Stimulated activated memory B cell treated with anti-CD40 and anti-IgM and Interleukin-4, amounts not matched to agents 10 μg/mL and 1 μg/mL and 100 μg/mL, for 72 hours (primary cell): ENCODE results near the gene PFN4.
A peak's percentile ranks its signal among the peaks of the same experiment; 100 is the strongest.
"Not testable (repeated sequence)": the region's sequence is repeated elsewhere in the genome, so short reads cannot be mapped to it uniquely, and the experiment has no call there.

Experiments used
- ATAC-seq: fragments of 150-1000 bp; cut with Tn5 transposase; 2 replicates; pipeline ENCODE4 v1.10.0; 2021
- H3K27ac Mint-ChIP-seq: one replicate; pipeline ENCODE4 v1.8.0; 2022; ENCODE audit warnings: mild to moderate bottlenecking, mixed read lengths
- H3K27me3 Mint-ChIP-seq: one replicate; pipeline ENCODE4 v1.8.0; 2022; ENCODE audit warnings: mixed read lengths
- H3K36me3 Mint-ChIP-seq: one replicate; pipeline ENCODE4 v1.8.0; 2022; ENCODE audit warnings: mixed read lengths
- H3K4me1 Mint-ChIP-seq: one replicate; pipeline ENCODE4 v1.8.0; 2022; ENCODE audit warnings: mixed read lengths
- H3K4me3 Mint-ChIP-seq: one replicate; pipeline ENCODE4 v1.8.0; 2022; ENCODE audit warnings: mild to moderate bottlenecking, moderate library complexity, mixed read lengths
- H3K9me3 Mint-ChIP-seq: one replicate; pipeline ENCODE4 v1.8.0; 2022; ENCODE audit warnings: mixed read lengths

The PFN4 gene, protein sequence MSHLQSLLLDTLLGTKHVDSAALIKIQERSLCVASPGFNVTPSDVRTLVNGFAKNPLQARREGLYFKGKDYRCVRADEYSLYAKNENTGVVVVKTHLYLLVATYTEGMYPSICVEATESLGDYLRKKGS

DNA sequence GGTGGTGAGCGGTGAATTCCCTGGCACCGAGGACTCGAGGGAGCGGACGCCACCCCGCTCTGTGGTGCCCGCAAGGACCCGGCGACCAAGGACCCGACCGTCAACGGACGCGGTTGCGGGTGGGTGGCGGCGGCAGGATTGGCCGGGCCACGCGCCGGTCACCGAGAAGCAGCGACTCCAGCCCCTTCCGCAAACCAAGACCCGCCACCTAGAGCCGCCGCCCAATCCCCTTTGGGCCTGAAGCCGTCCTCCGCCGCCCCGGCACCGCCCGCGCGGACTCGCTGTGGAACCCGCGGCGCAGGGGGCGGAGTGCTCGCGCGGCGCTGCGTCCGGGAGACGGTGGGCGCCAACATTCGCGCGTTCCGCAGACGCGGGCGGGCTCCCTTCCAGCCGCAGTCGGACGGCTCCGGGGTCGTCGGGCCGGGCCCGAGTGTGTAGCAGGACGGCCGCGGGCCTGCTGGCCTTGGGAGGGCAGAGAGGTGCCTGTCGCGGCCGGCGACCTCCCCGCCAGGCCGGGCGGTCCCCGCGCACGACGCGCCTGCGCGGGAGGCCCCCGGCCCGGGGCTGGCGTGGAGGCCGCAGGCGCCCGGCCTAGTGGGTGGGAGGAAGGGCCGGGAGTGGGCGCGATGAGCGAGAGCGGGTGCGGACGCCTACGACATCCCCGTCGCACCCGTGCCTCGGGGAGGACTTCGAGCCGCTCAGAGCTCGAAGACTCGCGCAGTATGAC, at the start of gene PFN4, which contains the start of gene FAM228B:
TSS of gene PFN4 (minus strand) at position 140 of the 727 bp plus-strand sequence. CDS start 799 bp downstream, outside the sequence.
TSS of gene FAM228B (plus strand) at position 275 of the 727 bp plus-strand sequence. CDS start 893 bp downstream, outside the sequence.
- H3K4me1 Mint-ChIP-seq: peaks cover 27% of the 10 kb centered on the region
- no peaks in the 10 kb centered on the region for H3K27me3 Mint-ChIP-seq
- peak within 1 kb of the TSS; percentile 87 for H3K27ac Mint-ChIP-seq
- ATAC-seq: peak; percentile 98
- H3K36me3 Mint-ChIP-seq: peaks cover 6% of the 10 kb centered on the region
- H3K9me3 Mint-ChIP-seq: no peaks in the 10 kb centered on the region
- H3K4me3 Mint-ChIP-seq: peak within 1 kb of the TSS; percentile 86

DNA sequence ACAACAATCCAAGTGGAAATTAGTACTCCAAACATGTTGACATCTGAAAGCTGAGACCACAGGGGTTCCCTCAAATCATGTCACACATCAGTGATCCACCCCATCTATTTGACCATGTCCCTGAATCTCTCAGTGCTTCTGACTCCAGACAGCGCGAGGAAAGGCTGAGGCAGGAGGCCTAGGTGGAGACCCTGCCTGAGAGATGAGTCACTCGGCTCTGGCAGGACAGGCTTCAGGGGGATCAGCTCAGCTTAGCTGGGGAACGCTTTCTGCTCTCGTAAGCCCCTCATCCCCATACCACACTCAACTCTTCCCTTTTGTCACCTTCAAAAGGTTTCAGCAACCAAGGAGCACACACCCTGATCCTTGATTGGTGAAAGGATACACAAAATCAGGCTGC, 45.9 kb upstream of the PFN4 start:
- H3K4me1 Mint-ChIP-seq: peaks cover 15% of the 10 kb centered on the region
- peaks cover 13% of the 10 kb centered on the region for H3K36me3 Mint-ChIP-seq
- no peak overlapping the region for H3K4me3 Mint-ChIP-seq
- H3K27ac Mint-ChIP-seq: no peak overlapping the region
- peaks cover 2% of the 10 kb centered on the region for H3K9me3 Mint-ChIP-seq
- H3K27me3 Mint-ChIP-seq: peaks cover 6% of the 10 kb centered on the region
- ATAC-seq: no peak

DNA sequence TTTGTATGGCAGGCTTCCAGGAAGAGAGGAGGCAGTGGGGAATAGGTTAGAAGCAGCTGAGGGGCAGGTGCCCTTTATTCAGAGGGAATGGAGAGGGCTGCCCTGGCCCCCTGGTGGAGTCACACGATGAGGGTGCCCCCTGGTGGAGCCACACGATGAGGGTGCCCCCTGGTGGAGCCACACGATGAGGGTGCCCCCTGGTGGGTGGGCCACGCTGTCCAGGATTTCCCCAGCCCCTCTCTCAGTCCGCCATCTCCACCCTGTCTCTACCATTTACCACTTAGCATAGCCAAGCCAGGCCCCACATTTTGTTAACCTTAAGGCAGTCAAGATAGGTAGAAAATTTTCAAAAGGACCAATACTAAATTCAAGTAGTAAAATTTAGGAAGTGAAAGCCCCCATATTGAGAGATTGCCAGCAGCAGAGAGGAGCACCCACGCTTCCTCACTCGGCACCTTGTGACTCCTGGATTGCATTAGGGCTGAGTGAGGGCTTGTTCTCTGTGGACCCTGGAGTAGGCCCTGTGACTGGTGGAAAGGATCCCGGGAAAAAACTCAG, 41.4 kb upstream of the PFN4 start:
- Mint-ChIP-seq H3K36me3 (peaks cover 25% of the 10 kb centered on the region), H3K27me3 (no peaks in the 10 kb centered on the region), H3K9me3 (no peaks in the 10 kb centered on the region), H3K27ac (peak overlapping the region; percentile 74), H3K4me3 (peak overlapping the region; percentile 56), H3K4me1 (peaks cover 17% of the 10 kb centered on the region)
- peak; percentile 88 for ATAC-seq

DNA sequence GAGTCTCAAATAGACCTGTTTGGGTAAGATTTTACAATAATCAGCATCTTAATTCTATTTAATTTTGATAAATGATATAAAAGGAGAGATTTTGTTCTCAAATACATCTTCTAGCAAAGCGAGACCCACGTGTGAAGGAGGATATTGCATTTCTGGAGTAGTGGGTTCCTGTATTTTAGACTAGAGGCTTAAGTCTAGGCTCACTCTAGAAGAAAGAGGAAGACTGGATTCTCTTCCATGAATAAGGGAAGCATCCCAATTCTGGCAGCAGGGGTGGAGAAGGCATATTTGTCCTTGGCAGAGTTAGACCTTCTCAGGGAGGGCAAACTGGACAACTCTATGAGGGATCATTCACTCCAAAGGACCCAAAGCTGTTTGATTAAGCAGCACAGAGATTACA, 40.5 kb upstream of the PFN4 start:
- H3K4me3 Mint-ChIP-seq: no peak overlapping the region
- H3K27ac Mint-ChIP-seq: no peak overlapping the region
- H3K9me3 Mint-ChIP-seq: no peaks in the 10 kb centered on the region
- peaks cover 26% of the 10 kb centered on the region for H3K36me3 Mint-ChIP-seq
- H3K4me1 Mint-ChIP-seq: peaks cover 17% of the 10 kb centered on the region
- no peaks in the 10 kb centered on the region for H3K27me3 Mint-ChIP-seq
- ATAC-seq: no peak

DNA sequence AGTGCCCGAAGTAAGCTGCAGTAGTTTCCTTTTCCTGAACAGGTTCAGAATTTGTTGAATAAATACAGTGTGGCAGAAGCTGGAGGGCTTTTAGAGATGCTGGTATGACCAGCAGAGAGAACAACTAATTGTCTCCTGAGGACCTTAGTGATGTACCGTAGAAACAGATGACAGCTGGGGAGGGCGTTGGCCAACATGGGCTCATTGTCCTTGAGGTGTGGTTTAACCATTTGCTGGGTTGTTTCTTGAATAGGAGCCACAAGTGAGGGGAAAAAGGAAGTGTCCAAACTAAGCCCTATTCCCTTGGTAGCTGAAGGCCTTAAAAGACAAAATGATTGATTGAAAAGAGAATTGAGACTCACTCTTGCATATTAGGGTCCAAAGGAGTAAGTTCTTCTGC, 40.1 kb upstream of the PFN4 start:
- peaks cover 25% of the 10 kb centered on the region for H3K36me3 Mint-ChIP-seq
- no peaks in the 10 kb centered on the region for H3K9me3 Mint-ChIP-seq
- no peaks in the 10 kb centered on the region for H3K27me3 Mint-ChIP-seq
- no peak overlapping the region for H3K4me3 Mint-ChIP-seq
- H3K27ac Mint-ChIP-seq: no peak overlapping the region
- ATAC-seq: no peak
- H3K4me1 Mint-ChIP-seq: peaks cover 17% of the 10 kb centered on the region

DNA sequence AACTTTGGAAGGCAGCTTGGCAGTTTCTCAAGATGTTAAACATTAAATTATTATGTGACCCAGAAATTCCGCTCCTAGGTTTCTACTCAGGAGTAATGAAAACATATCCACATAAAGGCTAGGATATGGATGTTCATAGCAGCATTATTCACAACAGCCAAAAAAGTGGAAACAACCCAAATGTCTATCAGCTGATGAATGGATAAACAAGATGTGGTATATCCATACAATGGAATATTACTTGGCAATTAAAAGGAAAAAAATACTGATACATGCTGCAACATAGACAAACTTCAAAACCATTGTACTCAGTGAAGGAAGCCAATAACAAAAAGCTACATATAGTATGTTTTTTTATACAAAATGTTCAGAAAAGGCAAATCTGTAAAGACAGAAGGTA, 39.4 kb upstream of the PFN4 start:
- no peak for ATAC-seq
- no peaks in the 10 kb centered on the region for H3K9me3 Mint-ChIP-seq
- H3K27ac Mint-ChIP-seq: no peak overlapping the region
- H3K27me3 Mint-ChIP-seq: no peaks in the 10 kb centered on the region
- H3K4me1 Mint-ChIP-seq: peaks cover 17% of the 10 kb centered on the region
- peaks cover 25% of the 10 kb centered on the region for H3K36me3 Mint-ChIP-seq
- H3K4me3 Mint-ChIP-seq: no peak overlapping the region

DNA sequence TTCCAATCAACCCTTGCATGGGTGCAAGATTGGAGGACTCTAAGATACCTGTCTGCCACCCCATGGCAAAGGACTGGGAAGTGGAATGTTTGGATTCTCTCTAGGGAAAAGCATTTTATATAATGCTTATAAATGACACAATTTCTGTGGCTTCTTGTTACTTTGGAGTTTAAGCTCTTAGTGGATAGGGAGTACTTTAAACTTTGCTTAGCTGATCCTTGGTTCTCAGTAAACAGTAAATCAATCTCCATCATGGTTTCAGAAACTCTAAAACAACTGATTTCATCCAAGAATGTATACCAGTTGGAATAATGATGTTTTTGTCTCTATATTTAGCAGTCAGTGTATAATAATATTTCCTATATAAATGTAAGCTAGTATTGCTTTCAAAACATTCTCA, 37.6 kb upstream of the PFN4 start:
- Mint-ChIP-seq H3K4me1 (peaks cover 17% of the 10 kb centered on the region), H3K4me3 (no peak overlapping the region)

DNA sequence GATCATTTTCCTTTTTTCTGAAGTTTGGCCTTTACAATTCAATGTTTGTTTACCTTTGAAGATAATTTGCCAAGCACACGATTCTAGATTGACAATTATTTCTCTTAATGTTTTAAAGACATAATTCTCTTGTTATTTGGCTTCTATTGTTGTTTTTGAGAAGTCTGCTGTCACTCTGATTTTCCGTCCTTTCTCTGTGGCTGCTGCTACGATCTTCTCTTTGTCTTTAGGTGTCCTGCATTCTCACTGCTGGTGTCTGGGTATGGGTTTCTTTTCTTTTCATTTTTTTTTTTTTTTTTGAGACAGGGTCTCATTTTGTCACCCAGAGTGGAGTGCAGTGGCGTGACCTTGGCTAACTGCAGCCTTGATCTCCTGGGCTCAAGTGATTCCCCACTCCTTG, 36.6 kb upstream of the PFN4 start:
- H3K36me3 Mint-ChIP-seq: peaks cover 32% of the 10 kb centered on the region
- H3K4me3 Mint-ChIP-seq: no peak overlapping the region
- H3K4me1 Mint-ChIP-seq: peaks cover 8% of the 10 kb centered on the region
- H3K27me3 Mint-ChIP-seq: no peaks in the 10 kb centered on the region
- no peak overlapping the region for H3K27ac Mint-ChIP-seq
- no peaks in the 10 kb centered on the region for H3K9me3 Mint-ChIP-seq
- ATAC-seq: no peak

More for the DNA sequence above, 37.6 kb upstream of the PFN4 start:
- H3K27ac Mint-ChIP-seq: no peak overlapping the region
- H3K27me3 Mint-ChIP-seq: no peaks in the 10 kb centered on the region
- no peaks in the 10 kb centered on the region for H3K9me3 Mint-ChIP-seq
- no peak for ATAC-seq
- peaks cover 32% of the 10 kb centered on the region for H3K36me3 Mint-ChIP-seq

DNA sequence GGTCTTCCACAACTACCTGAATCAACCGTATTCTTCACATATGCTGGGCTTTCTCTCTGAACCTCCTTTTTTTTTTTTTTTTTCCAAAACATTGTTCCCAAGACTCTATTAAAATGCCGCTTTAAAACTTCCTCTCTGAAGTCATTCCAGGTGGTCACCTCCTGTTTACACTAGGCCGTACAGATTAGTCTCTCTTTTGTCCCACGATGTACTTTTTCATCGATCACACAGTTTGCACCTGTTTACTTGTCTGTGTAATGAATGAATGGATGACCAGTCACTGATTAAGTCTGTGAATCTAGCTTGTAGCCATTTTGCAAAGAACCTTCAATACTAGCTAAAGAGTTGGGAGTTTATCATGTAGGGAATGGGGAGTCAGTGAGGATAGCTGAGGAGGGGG, 35.0 kb upstream of the PFN4 start:
- Mint-ChIP-seq H3K36me3 (peaks cover 41% of the 10 kb centered on the region), H3K27me3 (no peaks in the 10 kb centered on the region), H3K9me3 (no peaks in the 10 kb centered on the region), H3K4me3 (no peak overlapping the region), H3K4me1 (no peaks in the 10 kb centered on the region), H3K27ac (no peak overlapping the region)
- no peak for ATAC-seq

DNA sequence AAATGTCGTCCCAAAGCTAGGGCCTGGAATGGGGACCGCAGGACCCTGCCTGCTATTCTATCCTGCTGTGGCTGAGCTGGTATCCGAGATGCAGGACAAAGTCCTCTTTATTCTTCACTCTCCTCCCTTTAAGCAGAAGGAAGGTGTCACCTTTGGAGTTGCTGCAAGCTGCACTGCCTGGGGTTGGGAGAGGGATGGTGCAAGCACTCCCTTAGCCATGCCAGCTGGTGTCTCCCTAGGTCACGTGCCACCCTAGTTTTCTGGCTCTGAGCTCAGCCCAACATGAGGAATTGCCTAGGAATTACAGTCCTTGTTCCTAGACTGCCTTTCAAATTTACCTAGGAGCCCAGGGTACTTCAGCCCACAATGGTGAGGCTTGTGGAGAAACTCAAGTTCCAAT, 30.3 kb upstream of the PFN4 start:
- ATAC-seq: no peak
- Mint-ChIP-seq H3K36me3 (peaks cover 57% of the 10 kb centered on the region), H3K27me3 (no peaks in the 10 kb centered on the region), H3K4me3 (no peak overlapping the region), H3K4me1 (no peaks in the 10 kb centered on the region), H3K9me3 (peaks cover 7% of the 10 kb centered on the region), H3K27ac (no peak overlapping the region)

DNA sequence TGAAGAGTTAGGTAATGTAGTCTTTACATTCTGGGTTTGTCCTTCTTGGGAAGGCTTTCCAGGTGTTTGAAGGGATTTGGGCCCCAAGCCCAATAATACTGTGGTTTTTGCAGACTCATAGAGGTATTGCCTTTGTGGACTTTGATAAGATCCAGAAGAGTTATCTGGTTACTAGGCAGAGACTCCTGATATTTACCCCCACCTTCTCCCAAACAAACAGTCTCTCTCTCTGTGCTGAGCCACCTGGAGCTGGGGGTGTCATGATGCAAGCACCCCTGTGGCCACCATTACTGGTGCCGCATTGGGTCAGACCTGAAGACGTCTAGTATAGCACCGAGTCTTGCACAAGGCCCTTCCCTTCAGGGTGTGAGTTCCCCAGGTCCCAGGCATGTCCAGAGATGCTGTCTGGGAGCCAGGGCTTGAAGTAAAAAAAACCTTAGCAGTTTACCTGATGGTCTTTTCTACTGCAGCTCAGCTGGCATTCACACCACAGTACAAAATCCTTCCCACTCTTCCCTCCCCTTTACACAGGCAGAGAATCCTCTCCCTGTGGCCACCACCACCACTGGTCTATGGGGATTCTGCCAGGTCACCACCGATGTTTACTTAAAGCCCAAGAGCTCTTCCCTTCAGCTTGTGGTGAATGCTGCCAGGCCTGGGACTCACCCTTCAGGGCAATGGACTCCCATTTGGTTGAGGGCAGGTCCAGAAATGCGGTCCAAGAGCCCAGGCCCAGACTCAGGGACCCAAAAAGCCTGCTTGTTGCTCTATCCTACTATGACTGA, 29.5 kb upstream of the PFN4 start:
- Mint-ChIP-seq H3K9me3 (peaks cover 14% of the 10 kb centered on the region), H3K4me3 (no peak overlapping the region), H3K36me3 (peaks cover 60% of the 10 kb centered on the region), H3K27ac (no peak overlapping the region), H3K4me1 (no peaks in the 10 kb centered on the region), H3K27me3 (no peaks in the 10 kb centered on the region)
- ATAC-seq: no peak

DNA sequence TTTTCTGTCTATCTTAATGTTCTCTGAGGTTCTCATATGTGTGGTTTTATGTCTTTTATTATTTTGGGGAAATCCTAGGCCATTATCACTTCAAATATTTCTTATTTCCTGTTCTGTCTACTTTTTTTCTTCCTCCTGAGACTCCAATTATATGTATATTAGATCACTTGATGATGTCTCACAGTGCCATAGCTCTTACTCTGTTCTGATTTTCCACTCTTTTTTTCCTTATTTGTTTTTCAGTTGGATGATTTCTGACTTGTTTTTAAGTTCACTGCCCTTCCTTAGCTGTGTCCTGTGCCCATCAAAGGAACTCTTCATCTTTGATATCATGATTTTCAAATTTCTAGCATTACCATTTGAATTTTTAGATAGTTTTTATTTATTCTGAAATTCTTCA, 24.2 kb upstream of the PFN4 start:
- no peak overlapping the region for H3K4me3 Mint-ChIP-seq
- H3K27ac Mint-ChIP-seq: no peak overlapping the region
- H3K9me3 Mint-ChIP-seq: peaks cover 19% of the 10 kb centered on the region
- H3K27me3 Mint-ChIP-seq: no peaks in the 10 kb centered on the region
- ATAC-seq: no peak
- peaks cover 61% of the 10 kb centered on the region for H3K36me3 Mint-ChIP-seq
- H3K4me1 Mint-ChIP-seq: no peaks in the 10 kb centered on the region

DNA sequence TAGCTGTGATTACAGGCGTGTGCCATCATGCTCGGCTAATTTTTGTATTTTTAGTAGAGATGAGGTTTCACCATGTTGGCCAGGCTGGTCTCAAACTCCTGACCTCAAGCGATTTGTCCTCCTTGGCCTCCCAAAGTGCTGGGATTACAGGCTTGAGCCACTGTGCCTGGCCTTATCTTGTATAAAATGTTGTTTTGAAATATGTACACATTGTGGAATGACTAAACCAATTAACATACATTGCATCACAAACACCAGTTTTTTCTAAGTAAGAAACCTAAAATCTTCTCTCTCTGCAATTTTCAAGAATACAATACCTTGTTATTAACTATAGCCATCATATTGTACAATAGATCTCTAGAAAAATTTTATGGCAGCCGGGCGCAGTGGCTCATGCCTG, 17.2 kb upstream of the PFN4 start:
- H3K27me3 Mint-ChIP-seq, H3K27ac Mint-ChIP-seq, H3K4me3 Mint-ChIP-seq, ATAC-seq, H3K9me3 Mint-ChIP-seq, H3K4me1 Mint-ChIP-seq: not testable (repeated sequence)
- peaks cover 19% of the 10 kb centered on the region for H3K36me3 Mint-ChIP-seq

DNA sequence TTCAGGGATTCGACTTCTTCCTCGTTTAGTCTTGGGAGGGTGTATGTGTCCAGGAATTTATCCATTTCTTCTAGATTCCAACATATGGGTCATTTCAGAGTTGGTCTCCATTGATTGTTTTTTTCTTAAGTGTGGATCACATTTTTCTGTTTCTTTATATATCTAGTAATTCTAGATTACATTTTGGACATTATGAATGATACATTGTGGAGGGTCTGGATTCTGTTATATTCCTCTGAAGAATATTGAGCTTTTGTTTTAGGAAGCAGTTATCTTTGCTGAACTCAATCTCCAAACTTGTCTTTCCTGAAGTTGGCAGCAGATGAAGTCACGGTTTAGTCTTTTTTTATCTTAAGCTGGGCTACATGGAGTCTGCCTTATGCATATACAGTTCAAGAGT, 9.4 kb upstream of the PFN4 start:
- no peaks in the 10 kb centered on the region for H3K27me3 Mint-ChIP-seq
- no peaks in the 10 kb centered on the region for H3K9me3 Mint-ChIP-seq
- ATAC-seq: no peak
- H3K27ac Mint-ChIP-seq: no peak overlapping the region
- peaks cover 19% of the 10 kb centered on the region for H3K36me3 Mint-ChIP-seq
- no peaks in the 10 kb centered on the region for H3K4me1 Mint-ChIP-seq
- no peak overlapping the region for H3K4me3 Mint-ChIP-seq

DNA sequence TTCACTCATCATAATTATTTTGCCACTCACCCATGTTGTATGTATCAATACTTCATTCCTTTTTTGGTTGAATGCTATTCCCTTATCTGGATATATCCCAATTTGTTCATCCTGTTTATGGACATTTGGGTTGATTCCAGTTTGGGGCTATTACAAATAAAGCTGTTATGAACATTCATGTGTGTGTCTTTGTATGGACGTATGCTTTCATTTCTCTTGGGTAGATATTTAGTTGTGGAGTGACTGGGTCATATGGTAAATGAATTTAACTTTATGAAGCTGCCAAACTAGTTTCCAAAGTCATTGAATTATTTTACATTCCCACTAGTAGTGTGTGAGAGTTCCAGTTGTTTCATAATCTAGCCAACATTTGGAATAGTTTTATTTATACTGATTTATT, 2.8 kb upstream of the PFN4 start:
- H3K4me1 Mint-ChIP-seq: peaks cover 27% of the 10 kb centered on the region
- H3K27ac Mint-ChIP-seq: peak overlapping the region; percentile 52

More for the DNA sequence above, 2.8 kb upstream of the PFN4 start:
- H3K9me3 Mint-ChIP-seq: no peaks in the 10 kb centered on the region
- H3K36me3 Mint-ChIP-seq: peaks cover 6% of the 10 kb centered on the region
- no peak for ATAC-seq
- no peaks in the 10 kb centered on the region for H3K27me3 Mint-ChIP-seq
- H3K4me3 Mint-ChIP-seq: no peak overlapping the region
